Stimulated activated naive CD8-positive, alpha-beta T cell treated with anti-CD3 and anti-CD28 coated beads, Interleukin-15, Interleukin-2, amounts not matched to agents 100 ng/mL and 50 ng/mL, for 24 hours (primary cell): Measurements from ENCODE around the gene CSRNP3.
"Not testable (repeated sequence)": the region's sequence is repeated elsewhere in the genome, so short reads cannot be mapped to it uniquely, and the experiment has no call there.

Experiments used
- H3K27ac Mint-ChIP-seq: one replicate; pipeline ENCODE4 v1.8.0; 2021; ENCODE audit warnings: mild to moderate bottlenecking, mixed read lengths
- H3K27me3 Mint-ChIP-seq: one replicate; pipeline ENCODE4 v1.8.0; 2021; ENCODE audit warnings: mixed read lengths
- H3K36me3 Mint-ChIP-seq: one replicate; pipeline ENCODE4 v1.8.0; 2021; ENCODE audit warnings: low read depth, mixed read lengths
- H3K4me1 Mint-ChIP-seq: one replicate; pipeline ENCODE4 v1.8.0; 2021; ENCODE audit warnings: low read depth, mixed read lengths
- H3K4me3 Mint-ChIP-seq: one replicate; pipeline ENCODE4 v1.8.0; 2021; ENCODE audit warnings: mild to moderate bottlenecking, mixed read lengths
- H3K9me3 Mint-ChIP-seq: one replicate; pipeline ENCODE4 v1.8.0; 2021; ENCODE audit warnings: mixed read lengths

Gene CSRNP3

GRCh38 chr2:165636959-165637358 lies 167.5 kb downstream of the CSRNP3 start:
- Mint-ChIP-seq H3K4me3 (no peak overlapping the region), H3K27ac (no peak overlapping the region), H3K4me1 (no peaks in the 10 kb centered on the region), H3K36me3 (no peaks in the 10 kb centered on the region), H3K9me3 (no peaks in the 10 kb centered on the region), H3K27me3 (no peaks in the 10 kb centered on the region)

GRCh38 chr2:165637396-165637795 lies 167.9 kb downstream of the CSRNP3 start:
- no peaks in the 10 kb centered on the region for H3K4me1 Mint-ChIP-seq
- no peaks in the 10 kb centered on the region for H3K36me3 Mint-ChIP-seq
- no peaks in the 10 kb centered on the region for H3K9me3 Mint-ChIP-seq
- no peak overlapping the region for H3K4me3 Mint-ChIP-seq
- no peak overlapping the region for H3K27ac Mint-ChIP-seq
- H3K27me3 Mint-ChIP-seq = no peaks in the 10 kb centered on the region

- Mint-ChIP-seq H3K27ac (no peak overlapping the region), H3K36me3 (no peaks in the 10 kb centered on the region), H3K27me3 (no peaks in the 10 kb centered on the region), H3K4me1 (no peaks in the 10 kb centered on the region), H3K4me3 (no peak overlapping the region), H3K9me3 (no peaks in the 10 kb centered on the region)
These were observed 170.0 kb downstream of the CSRNP3 start for GRCh38 chr2:165639504-165639903.

- H3K27ac Mint-ChIP-seq = no peak overlapping the region
- H3K4me1 Mint-ChIP-seq = no peaks in the 10 kb centered on the region
- no peaks in the 10 kb centered on the region for H3K36me3 Mint-ChIP-seq
- H3K9me3 Mint-ChIP-seq = no peaks in the 10 kb centered on the region
- no peaks in the 10 kb centered on the region for H3K27me3 Mint-ChIP-seq
- H3K4me3 Mint-ChIP-seq = no peak overlapping the region
These were observed 170.9 kb downstream of the CSRNP3 start for GRCh38 chr2:165640247-165640929.

GRCh38 chr2:165645930-165646831 lies 176.7 kb downstream of the CSRNP3 start:
- H3K4me1 Mint-ChIP-seq = no peaks in the 10 kb centered on the region
- H3K9me3 Mint-ChIP-seq = no peaks in the 10 kb centered on the region
- no peak overlapping the region for H3K27ac Mint-ChIP-seq
- no peak overlapping the region for H3K4me3 Mint-ChIP-seq
- H3K36me3 Mint-ChIP-seq = no peaks in the 10 kb centered on the region
- H3K27me3 Mint-ChIP-seq = no peaks in the 10 kb centered on the region

- H3K27ac Mint-ChIP-seq = no peak overlapping the region
- H3K27me3 Mint-ChIP-seq = no peaks in the 10 kb centered on the region
- no peaks in the 10 kb centered on the region for H3K36me3 Mint-ChIP-seq
- no peaks in the 10 kb centered on the region for H3K4me1 Mint-ChIP-seq
- H3K4me3 Mint-ChIP-seq = no peak overlapping the region
- no peaks in the 10 kb centered on the region for H3K9me3 Mint-ChIP-seq
These were observed 177.9 kb downstream of the CSRNP3 start for GRCh38 chr2:165647409-165647808.

GRCh38 chr2:165648801-165649200 lies 179.3 kb downstream of the CSRNP3 start:
- Mint-ChIP-seq H3K27me3 (no peaks in the 10 kb centered on the region), H3K9me3 (no peaks in the 10 kb centered on the region), H3K4me1 (no peaks in the 10 kb centered on the region), H3K36me3 (no peaks in the 10 kb centered on the region), H3K27ac (no peak overlapping the region), H3K4me3 (no peak overlapping the region)

- Mint-ChIP-seq H3K4me1 (no peaks in the 10 kb centered on the region), H3K27me3 (no peaks in the 10 kb centered on the region), H3K27ac (no peak overlapping the region), H3K36me3 (no peaks in the 10 kb centered on the region), H3K4me3 (no peak overlapping the region), H3K9me3 (no peaks in the 10 kb centered on the region)
These were observed 181.7 kb downstream of the CSRNP3 start for GRCh38 chr2:165651233-165651632.

- H3K4me3 Mint-ChIP-seq = no peak overlapping the region
- H3K9me3 Mint-ChIP-seq = no peaks in the 10 kb centered on the region
- H3K4me1 Mint-ChIP-seq = no peaks in the 10 kb centered on the region
- H3K27me3 Mint-ChIP-seq = peaks cover 11% of the 10 kb centered on the region
- H3K36me3 Mint-ChIP-seq = no peaks in the 10 kb centered on the region
- H3K27ac Mint-ChIP-seq = no peak overlapping the region
These were observed 186.2 kb downstream of the CSRNP3 start for GRCh38 chr2:165655661-165656060.

- H3K4me3 Mint-ChIP-seq = no peak overlapping the region
- no peaks in the 10 kb centered on the region for H3K9me3 Mint-ChIP-seq
- no peaks in the 10 kb centered on the region for H3K36me3 Mint-ChIP-seq
- H3K27ac Mint-ChIP-seq = no peak overlapping the region
- peaks cover 13% of the 10 kb centered on the region for H3K27me3 Mint-ChIP-seq
- no peaks in the 10 kb centered on the region for H3K4me1 Mint-ChIP-seq
These were observed 190.9 kb downstream of the CSRNP3 start for GRCh38 chr2:165660361-165660760.

GRCh38 chr2:165662720-165663119 lies 193.2 kb downstream of the CSRNP3 start:
- Mint-ChIP-seq H3K4me1 (no peaks in the 10 kb centered on the region), H3K9me3 (peaks cover 8% of the 10 kb centered on the region), H3K27ac (no peak overlapping the region), H3K4me3 (no peak overlapping the region), H3K36me3 (no peaks in the 10 kb centered on the region), H3K27me3 (peaks cover 13% of the 10 kb centered on the region)

- no peaks in the 10 kb centered on the region for H3K4me1 Mint-ChIP-seq
- peaks cover 3% of the 10 kb centered on the region for H3K27me3 Mint-ChIP-seq
- H3K36me3 Mint-ChIP-seq = no peaks in the 10 kb centered on the region
- H3K27ac Mint-ChIP-seq = no peak overlapping the region
- H3K9me3 Mint-ChIP-seq = peaks cover 8% of the 10 kb centered on the region
- H3K4me3 Mint-ChIP-seq = no peak overlapping the region
These were observed 196.1 kb downstream of the CSRNP3 start for GRCh38 chr2:165665614-165666013.

GRCh38 chr2:165666073-165666472 lies 196.6 kb downstream of the CSRNP3 start:
- H3K36me3 Mint-ChIP-seq, H3K27me3 Mint-ChIP-seq, H3K27ac Mint-ChIP-seq: not testable (repeated sequence)

GRCh38 chr2:165666605-165667004 lies 197.1 kb downstream of the CSRNP3 start:
- Mint-ChIP-seq H3K36me3 (no peaks in the 10 kb centered on the region), H3K4me3 (no peak overlapping the region), H3K9me3 (peaks cover 8% of the 10 kb centered on the region), H3K4me1 (no peaks in the 10 kb centered on the region), H3K27ac (no peak overlapping the region), H3K27me3 (peaks cover 3% of the 10 kb centered on the region)

More at GRCh38 chr2:165666073-165666472, 196.6 kb downstream of the CSRNP3 start:
- not testable (repeated sequence) for H3K4me3 Mint-ChIP-seq, H3K9me3 Mint-ChIP-seq, H3K4me1 Mint-ChIP-seq

GRCh38 chr2:165667375-165667774 lies 197.9 kb downstream of the CSRNP3 start:
- no peaks in the 10 kb centered on the region for H3K36me3 Mint-ChIP-seq
- no peak overlapping the region for H3K4me3 Mint-ChIP-seq
- no peak overlapping the region for H3K27ac Mint-ChIP-seq
- no peaks in the 10 kb centered on the region for H3K4me1 Mint-ChIP-seq
- H3K27me3 Mint-ChIP-seq = peaks cover 3% of the 10 kb centered on the region
- peaks cover 8% of the 10 kb centered on the region for H3K9me3 Mint-ChIP-seq
